ENCODE results near the gene ZNF780B.
A peak's percentile ranks its signal among the peaks of the same experiment; 100 is the strongest.
"Not testable (repeated sequence)": the region's sequence is repeated elsewhere in the genome, so short reads cannot be mapped to it uniquely, and the experiment has no call there.

Gene ZNF780B

DNA sequence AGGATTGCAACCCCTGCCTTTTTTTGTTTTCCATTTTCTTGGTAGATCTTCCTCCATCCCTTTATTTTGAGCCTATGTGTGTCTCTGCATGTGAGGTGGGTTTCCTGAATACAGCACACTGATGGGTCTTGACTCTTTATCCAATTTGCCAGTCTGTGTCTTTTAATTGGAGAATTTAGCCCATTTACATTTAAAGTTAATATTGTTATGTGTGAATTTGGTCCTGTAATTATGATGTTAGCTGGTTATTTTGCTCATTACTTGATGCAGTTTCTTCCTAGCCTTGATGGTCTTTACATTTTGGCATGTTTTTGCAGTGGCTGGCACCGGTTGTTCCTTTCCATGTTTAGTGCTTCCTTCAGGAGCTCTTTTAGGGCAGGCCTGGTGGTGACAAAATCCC, 14.3 kb downstream of the ZNF780B start:
- not testable (repeated sequence) for DNase-seq

DNA sequence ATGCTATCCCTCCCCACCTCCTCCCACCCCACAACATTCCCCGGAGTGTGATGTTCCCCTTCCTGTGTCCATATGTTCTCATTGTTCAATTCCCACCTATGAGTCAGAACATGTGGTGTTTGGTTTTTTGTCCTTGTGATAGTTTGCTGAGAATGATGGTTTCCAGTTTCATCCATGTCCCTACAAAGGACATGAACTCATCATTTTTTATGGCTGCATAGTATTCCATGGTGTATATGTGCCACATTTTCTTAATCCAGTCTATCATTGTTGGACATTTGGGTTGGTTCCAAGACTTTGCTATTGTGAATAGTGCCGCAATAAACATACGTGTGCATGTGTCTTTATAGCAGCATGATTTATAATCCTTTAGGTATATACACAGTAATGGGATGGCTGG, 18.0 kb downstream of the ZNF780B start:
- DNase-seq = not testable (repeated sequence)

DNA sequence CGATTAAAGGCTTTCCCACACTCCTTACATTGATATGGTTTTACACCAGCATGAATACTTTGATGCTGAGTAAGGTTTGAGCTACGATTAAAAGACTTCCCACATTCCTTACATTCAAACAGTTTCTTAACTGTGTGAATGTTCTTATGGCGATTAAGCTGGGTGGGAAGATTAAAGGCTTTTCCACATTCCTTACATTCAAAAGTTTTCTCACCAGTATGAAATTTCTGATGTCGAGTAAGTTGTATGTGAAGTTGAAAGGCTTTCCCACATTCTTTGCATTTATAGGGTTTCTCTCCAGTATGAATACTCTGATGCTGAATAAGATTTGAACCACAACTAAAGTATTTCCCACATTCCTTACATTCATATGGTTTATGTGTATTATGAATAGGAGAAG, 20.0 kb downstream of the ZNF780B start:
- DNase-seq = no peak

DNA sequence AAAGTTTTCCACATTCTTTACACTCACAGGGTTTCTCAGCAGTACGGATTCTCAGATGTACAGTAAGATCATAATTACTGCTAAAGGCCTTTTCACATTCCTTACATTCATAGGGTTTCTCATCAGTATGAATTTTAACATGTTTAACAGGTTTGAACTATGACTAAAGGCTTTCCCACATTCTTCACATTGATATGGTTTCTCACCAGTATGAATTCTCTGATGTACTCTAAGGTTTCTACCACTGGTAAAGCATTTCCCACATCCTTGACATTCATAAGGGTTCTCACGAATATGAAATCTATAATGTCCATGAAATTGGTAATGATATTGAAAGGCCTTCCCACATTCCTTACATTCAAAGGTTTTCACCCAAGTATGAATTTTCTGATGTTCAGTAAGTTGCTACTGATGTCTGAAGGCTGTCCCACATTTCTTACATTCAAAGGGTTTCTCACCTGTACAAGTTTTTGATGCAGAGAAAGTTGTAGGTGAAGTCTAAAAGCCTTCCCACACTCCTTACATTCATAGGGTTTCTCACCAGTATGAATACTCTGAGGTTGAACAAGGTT, 22.0 kb downstream of the ZNF780B start:
- no peak for DNase-seq

- DNase-seq = no peak
Observed at GRCh38 chr19:40026597-40026970, 29.4 kb downstream of the ZNF780B start.

GRCh38 chr19:40025938-40026596, 30.0 kb downstream of the ZNF780B start:
- DNase-seq = no peak

DNA sequence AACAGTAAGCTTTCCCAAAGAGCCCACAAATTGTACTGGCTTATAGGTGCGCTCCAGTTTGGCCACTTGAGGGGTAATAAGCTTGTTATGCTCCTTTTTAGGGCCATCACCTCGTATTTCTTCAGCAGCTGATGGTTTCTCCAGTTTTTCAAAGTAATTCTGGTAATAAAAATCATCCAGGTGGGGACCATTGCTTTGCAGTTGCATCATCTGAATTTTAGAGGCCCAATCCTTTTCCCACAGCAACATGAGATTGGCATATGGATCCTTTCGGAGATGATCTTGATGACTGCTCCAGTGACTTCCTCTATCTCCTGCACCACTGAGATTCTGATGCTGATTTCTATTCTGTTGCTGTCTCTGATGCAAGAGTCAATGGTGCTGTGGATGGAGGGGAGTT, 32.1 kb downstream of the ZNF780B start:
- no peak for DNase-seq

DNA sequence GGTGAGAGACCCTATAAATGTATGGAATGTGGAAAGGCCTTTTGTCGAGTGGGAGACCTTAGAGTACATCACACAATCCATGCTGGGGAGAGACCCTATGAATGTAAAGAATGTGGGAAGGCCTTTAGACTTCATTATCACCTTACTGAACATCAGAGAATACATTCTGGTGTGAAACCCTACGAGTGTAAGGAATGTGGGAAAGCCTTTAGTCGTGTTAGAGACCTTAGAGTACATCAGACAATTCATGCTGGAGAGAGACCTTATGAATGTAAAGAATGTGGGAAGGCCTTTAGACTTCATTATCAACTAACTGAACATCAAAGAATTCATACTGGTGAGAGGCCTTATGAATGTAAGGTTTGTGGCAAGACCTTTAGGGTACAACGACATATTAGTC, 42.0 kb downstream of the ZNF780B start:
- no peak for DNase-seq

DNA sequence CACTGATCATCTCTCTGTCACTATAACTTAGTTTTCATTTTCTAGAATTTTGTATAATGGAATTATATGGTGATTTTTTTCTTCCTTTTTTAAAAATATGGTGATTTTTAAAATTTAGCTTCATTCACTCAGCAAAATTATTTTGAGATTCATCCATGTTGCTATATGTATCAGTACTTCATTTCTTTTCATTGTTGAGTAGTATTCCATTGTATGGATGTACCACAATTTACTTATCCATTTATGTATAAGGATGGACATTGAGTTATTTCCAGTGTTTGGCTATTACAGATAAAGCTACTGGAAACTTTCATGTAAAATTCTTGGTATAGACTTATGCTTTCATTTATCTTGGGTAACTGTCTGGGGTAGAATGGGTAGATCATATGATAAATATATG, 46.4 kb downstream of the ZNF780B start:
- DNase-seq = no peak

GRCh38 chr19:40006273-40006691, 49.7 kb downstream of the ZNF780B start:
- no peak for DNase-seq

DNA sequence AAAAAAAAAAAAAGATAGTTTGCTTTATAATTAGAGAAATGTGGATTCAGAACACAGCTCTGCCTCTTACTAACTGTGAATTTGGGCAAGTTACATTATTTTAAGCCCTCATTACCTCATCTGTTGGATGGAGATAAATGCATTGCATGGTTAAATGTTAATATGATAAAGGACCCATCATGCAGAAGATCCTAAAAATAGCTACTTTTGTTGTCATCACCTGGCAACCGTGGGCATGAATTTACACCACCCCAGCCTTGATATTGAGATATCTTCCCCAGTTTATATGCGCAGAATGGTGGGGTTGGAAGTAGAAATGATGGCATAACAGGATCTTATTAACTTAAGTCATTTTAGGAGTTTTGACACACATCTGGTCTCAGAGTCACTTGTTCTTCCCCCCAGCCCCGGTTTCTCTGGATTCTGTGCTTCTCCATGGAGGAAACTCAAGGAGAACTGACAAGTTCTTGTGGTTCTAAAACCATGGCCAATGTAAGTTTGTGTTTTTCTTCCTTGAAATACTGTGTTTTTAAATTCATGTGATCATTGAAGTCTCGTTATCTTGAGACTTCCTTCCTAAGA, 50.2 kb downstream of the ZNF780B start:
- DNase-seq = no peak

DNA sequence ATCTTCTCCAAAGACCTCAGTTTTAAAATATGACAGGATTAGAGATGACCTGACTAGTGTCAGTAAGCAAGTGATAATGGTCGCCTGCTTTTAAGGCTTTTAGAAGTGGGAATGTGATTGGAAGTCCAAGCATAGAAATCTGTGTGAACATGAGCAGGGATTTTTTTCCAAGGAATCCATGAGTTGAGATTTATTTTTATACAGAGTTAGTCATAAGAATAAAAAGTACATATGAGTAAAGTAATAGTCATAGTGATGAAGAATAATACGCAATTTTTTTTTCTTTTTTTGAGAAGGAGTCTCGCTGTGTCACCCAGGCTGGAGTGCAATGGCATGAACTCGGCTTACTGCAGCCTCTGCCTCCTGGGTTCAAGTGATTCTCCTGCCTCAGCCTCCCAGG, 57.5 kb downstream of the ZNF780B start:
- DNase-seq = no peak

- DNase-seq = no peak
Observed at GRCh38 chr19:39997638-39998216, 58.3 kb downstream of the ZNF780B start.

- DNase-seq = peak; percentile 23 to 95 (median 84)
Observed at GRCh38 chr19:39996811-39997637, 59.0 kb downstream of the ZNF780B start, which contains the start of gene ZNF546. ZNF546 (plus strand) TSS chr19:39997060; CDS start chr19:39998327, 1,267 bp downstream.

- peak in 24 of 58 donors; percentile 7 to 53 (median 40) for DNase-seq
Observed at GRCh38 chr19:39996218-39996810, 59.7 kb downstream of the ZNF780B start.

GRCh38 chr19:39995794-39996193, 60.2 kb downstream of the ZNF780B start:
- peak in 1 of 58 donors; percentile 5 for DNase-seq

GRCh38 chr19:39994361-39994760, 61.7 kb downstream of the ZNF780B start:
- DNase-seq = no peak

DNA sequence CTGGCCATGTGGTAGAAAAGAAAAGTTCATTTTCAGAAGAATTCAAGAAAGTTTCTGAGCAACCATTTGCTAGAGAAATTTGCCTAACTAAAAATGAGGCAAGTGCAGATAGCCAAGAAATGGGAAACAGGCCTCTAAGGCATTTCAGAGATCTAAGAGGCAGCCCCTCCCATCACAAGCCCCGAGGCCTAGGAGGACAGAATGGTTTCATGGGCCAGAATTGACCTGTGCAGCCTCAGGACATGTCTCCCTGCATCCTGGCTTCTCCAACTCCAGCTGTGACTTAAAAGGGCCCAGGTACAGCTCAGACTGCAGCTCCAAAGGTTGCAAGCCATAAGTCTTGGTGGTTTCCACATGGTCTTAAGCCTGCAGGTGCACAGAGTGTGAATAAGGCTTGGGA, 62.4 kb downstream of the ZNF780B start:
- no peak for DNase-seq

DNA sequence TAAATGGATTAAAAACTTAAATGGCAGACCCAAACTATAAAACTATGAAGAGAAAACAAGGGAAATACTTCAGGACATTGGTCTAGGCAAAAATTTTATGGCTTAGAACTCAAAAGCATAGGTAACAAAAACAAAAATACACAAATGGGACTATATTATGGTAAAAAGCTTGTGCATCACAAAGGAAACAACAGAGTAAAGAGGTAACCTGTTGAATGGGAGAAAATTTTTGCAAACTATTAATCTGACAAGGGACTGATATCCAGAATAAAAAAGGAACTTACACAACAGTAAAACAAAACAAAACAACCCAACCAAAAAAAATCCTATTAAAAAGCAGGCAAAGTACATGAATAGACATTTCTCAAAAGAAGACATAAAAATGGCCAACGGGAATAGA, 68.4 kb downstream of the ZNF780B start:
- no peak for DNase-seq

GRCh38 chr19:39987167-39987566, 68.9 kb downstream of the ZNF780B start:
- no peak for DNase-seq

DNA sequence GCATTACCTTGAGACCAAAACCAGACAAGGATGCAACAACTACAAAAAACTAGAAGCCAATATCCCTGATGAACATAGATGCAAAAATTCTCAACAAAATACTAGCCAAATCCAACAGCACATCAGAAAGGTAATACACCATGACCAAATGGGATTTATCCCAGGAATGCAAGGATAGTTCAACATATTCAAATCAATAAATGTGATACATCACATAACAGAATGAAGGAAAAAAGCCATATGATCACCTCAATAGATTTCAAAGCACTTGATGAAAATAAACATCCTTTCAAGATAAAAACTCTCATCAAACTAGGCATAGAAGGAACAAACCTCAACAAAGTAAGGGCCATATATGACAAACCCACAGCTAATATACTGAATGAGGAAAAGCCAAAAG, 69.4 kb downstream of the ZNF780B start:
- DNase-seq = no peak

Data from anterior cingulate cortex (tissue), 58 donors.